Neutrophil (primary cell): ENCODE results near the gene PRDM2.

Experiments
- H3K27ac ChIP-seq: fragments of 200-600 bp; sonication (generic); 2 replicates; pipeline ENCODE4 v1.5.1; 2016; ENCODE audit warnings: mild to moderate bottlenecking, moderate library complexity
- H3K27me3 ChIP-seq: fragments of 200-600 bp; sonication (generic); 2 replicates; pipeline ENCODE4 v1.6.0; 2016; ENCODE audit warnings: mild to moderate bottlenecking
- H3K36me3 ChIP-seq: fragments of 200-600 bp; sonication (generic); 2 replicates; pipeline ENCODE4 v1.5.1; 2017
- H3K4me1 ChIP-seq, 2 experiments: fragments of 200-600 bp in 1 of 2; sonication (generic) in 1 of 2; 1 replicate in 1 of 2; 2 replicates in 1 of 2; pipeline versions ENCODE4 v1.5.1 to v1.6.1; 2013 to 2016; ENCODE audit warnings: low read depth in 1 of 2, low read length in 1 of 2, mild to moderate bottlenecking in 1 of 2, moderate library complexity in 1 of 2; ENCODE audit not compliant: control insufficient read depth in 1 of 2, insufficient read depth in 1 of 2
- H3K4me3 ChIP-seq, 2 experiments: fragments of 200-600 bp in 1 of 2; sonication (generic) in 1 of 2; 1 replicate in 1 of 2; 2 replicates in 1 of 2; pipeline ENCODE4 v1.5.1; 2013 to 2016; ENCODE audit warnings: low read depth in 1 of 2, low read length in 1 of 2, mild to moderate bottlenecking in 1 of 2, moderate library complexity in 1 of 2
- H3K9me3 ChIP-seq: fragments of 200-600 bp; sonication (generic); 2 replicates; pipeline ENCODE4 v1.5.1; 2016
- CTCF ChIP-seq: fragments of 200-600 bp; sonication (generic); IDR thresholded peaks from 2 replicates; pipeline ENCODE4 v1.5.1; 2016; ENCODE audit warnings: antibody characterized with exemption

The PRDM2 gene

DNA sequence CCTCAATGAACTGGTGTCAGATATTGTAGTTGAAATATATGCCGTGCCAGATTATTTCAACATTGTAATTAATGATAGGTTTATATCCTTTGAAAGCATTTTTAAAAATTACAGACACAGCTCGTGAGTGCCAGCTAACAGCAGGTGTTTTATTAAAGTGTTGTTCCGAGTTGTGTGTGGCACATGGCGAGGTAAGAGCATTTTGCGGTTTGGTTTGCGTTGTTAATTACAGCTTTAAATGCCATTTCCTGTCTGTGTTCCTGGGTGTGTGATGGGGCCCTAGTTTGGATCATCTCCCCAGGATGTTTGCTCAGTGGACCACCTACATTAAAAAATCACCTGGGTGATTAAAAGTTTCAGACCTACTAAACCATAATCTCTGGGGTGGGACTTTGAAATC, 97.4 kb downstream of the PRDM2 start:
- Histone ChIP-seq H3K27ac (no peak overlapping the region), H3K4me3 (no peak overlapping the region), H3K27me3 (no peaks in the 10 kb centered on the region), H3K9me3 (no peaks in the 10 kb centered on the region), H3K36me3 (peaks cover 64% of the 10 kb centered on the region), H3K4me1 (no peaks in the 10 kb centered on the region)
- no peak for TF ChIP-seq CTCF

- H3K27ac ChIP-seq, result no peak overlapping the region
Observed at GRCh38 chr1:13798120-13798519, 98.1 kb downstream of the PRDM2 start.

DNA sequence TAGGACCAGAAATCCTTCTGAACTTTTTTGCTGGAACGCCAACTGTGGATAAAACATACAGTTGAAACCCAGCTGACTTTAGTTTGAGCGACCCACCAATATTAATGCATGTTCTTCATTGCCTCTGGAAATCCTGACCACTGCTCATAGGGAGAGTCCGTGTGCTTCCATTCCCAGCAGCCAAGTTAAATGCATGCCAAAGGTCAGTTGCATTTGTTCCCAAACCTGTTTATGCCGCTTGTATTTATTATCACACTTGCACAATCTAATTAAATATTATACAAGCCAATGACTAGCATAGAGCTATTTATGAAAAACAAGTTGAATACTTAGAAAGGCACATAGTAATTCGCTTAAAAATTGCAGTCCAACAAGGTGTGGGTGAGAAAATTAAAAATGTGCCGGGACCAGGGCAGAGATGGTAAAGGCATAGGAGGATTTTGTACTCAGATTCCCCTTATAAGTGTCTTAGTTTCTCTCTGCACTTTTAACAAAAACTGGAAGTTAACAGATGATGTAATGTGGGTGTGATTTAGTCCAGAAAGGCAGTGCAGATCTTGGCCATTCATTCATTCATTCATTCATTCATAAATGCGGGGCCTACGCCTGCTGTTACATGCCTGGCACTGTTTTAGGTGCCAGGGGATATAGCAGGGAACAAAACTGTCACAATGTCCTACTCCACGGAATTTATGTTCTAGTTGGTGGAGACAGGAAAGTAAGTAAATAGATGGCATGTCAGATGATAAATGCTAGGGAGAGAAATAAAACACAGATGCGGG, 99.7 kb downstream of the PRDM2 start:
- H3K27ac ChIP-seq, result no peak overlapping the region
- H3K4me3 ChIP-seq, result no peak overlapping the region
- H3K27me3 ChIP-seq, result no peaks in the 10 kb centered on the region
- no peaks in the 10 kb centered on the region for H3K9me3 ChIP-seq
- TF ChIP-seq CTCF, result no peak
- peaks cover 56% of the 10 kb centered on the region for H3K36me3 ChIP-seq
- no peaks in the 10 kb centered on the region for H3K4me1 ChIP-seq

More at GRCh38 chr1:13798120-13798519, 98.1 kb downstream of the PRDM2 start:
- H3K27me3 ChIP-seq, result no peaks in the 10 kb centered on the region
- H3K9me3 ChIP-seq, result no peaks in the 10 kb centered on the region
- no peak overlapping the region for H3K4me3 ChIP-seq
- TF ChIP-seq CTCF, result no peak
- H3K4me1 ChIP-seq, result no peaks in the 10 kb centered on the region
- peaks cover 57% of the 10 kb centered on the region for H3K36me3 ChIP-seq

GRCh38 chr1:13801232-13801631, 101.2 kb downstream of the PRDM2 start:
- H3K9me3 ChIP-seq, result no peaks in the 10 kb centered on the region
- no peaks in the 10 kb centered on the region for H3K27me3 ChIP-seq
- peaks cover 43% of the 10 kb centered on the region for H3K36me3 ChIP-seq
- no peak overlapping the region for H3K4me3 ChIP-seq
- TF ChIP-seq CTCF, result no peak
- no peak overlapping the region for H3K27ac ChIP-seq
- no peaks in the 10 kb centered on the region for H3K4me1 ChIP-seq

DNA sequence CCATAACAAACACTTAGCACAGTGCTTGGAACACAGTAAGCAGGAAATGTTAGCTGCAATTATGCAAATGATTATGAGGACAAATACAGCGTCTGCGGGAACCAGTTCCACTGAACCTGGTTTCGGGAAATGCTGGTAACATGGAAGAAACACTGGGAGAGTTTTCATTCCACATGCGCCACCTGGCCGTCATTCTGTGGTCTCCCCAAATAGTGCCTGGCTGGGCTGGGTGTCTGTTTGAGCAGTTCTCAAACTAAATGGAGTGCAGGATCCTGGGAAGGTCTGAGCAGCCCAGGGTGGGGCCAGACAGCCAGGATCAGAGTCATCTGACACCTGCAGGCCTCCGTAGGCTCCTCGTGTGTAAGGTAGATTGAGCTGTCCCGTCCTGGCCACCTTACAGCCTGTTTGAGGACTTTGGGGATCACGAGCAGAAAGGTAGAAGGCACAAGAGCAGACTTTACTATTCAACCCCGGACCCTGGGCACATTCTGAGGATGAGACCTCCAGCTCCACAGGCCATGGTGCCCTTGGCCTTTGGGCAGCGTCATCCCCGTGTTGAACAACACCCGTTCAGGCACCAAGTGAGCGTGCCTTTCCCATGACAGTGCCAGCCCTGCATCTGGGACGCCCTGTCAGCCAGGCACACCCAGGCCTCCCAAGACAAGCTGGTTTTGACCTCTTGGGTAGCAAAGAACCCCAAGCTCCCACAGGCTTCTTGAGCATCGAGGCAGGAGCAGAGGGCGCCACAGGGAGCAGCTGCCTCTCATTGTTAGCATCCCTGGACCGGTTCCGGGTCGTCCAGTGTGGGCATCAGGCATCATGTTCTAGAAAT, 101.9 kb downstream of the PRDM2 start:
- no peak for TF ChIP-seq CTCF
- H3K4me1 ChIP-seq, result no peaks in the 10 kb centered on the region
- no peaks in the 10 kb centered on the region for H3K27me3 ChIP-seq
- H3K9me3 ChIP-seq, result no peaks in the 10 kb centered on the region
- H3K27ac ChIP-seq, result no peak overlapping the region
- peaks cover 44% of the 10 kb centered on the region for H3K36me3 ChIP-seq
- H3K4me3 ChIP-seq, result no peak overlapping the region
